Lower leg skin (tissue), 3 donors: Measurements from ENCODE around the gene MFSD6.

ENCODE experiments used
- CTCF ChIP-seq, 3 donors: fragments of 450-650 bp; IDR thresholded peaks; one replicate each; pipeline ENCODE4 v1.5.1; 2016; ENCODE audit warnings: antibody characterized with exemption in 3 of 3, mild to moderate bottlenecking in 3 of 3, moderate library complexity in 2 of 3
- POLR2A ChIP-seq, 2 donors: fragments of 450-650 bp; IDR thresholded peaks; one replicate each; pipeline ENCODE4 v1.6.1; 2016 to 2017; ENCODE audit warnings: antibody characterized with exemption in 2 of 2, mild to moderate bottlenecking in 1 of 2, moderate library complexity in 1 of 2

- no peak for TF ChIP-seq CTCF (IDR thresholded peaks at IDR 0.05)
- TF ChIP-seq POLR2A (IDR thresholded peaks at IDR 0.05), result no peak
These were observed 102.9 kb downstream of the MFSD6 start for GRCh38 chr2:190511104-190511503.
